Spleen (tissue), 7 donors: ENCODE measurements around the gene REG1B.

Experiments used
- POLR2A ChIP-seq, 3 donors: fragments of 450-650 bp; IDR thresholded peaks; one replicate each; pipeline ENCODE4 v1.5.1; 2017; ENCODE audit warnings: antibody characterized with exemption in 3 of 3, mild to moderate bottlenecking in 1 of 3
- TF ChIP-seq, protein P1 (sequence below), 11 experiments: fragments of 200-600 bp in 7 of 11; fragments of 450-650 bp in 4 of 11; sonication (generic) in 4 of 11; IDR thresholded peaks in 8 of 11; conservative IDR thresholded peaks in 3 of 11; 1 replicate in 7 of 11; 2 replicates in 4 of 11; pipeline versions ENCODE4 v1.4.0 to v1.8.0; 2016 to 2021; ENCODE audit warnings: antibody characterized with exemption in 11 of 11, inconsistent platforms in 4 of 11, mild to moderate bottlenecking in 1 of 11
- donor health status: DM: no; HTN: no; CAD: no; lungs with moderate emphysema.
- donor health status: DM: no; HTN: no; CAD: no.
- donor health status: DM: no; HTN: no; CAD: no.

DNA sequence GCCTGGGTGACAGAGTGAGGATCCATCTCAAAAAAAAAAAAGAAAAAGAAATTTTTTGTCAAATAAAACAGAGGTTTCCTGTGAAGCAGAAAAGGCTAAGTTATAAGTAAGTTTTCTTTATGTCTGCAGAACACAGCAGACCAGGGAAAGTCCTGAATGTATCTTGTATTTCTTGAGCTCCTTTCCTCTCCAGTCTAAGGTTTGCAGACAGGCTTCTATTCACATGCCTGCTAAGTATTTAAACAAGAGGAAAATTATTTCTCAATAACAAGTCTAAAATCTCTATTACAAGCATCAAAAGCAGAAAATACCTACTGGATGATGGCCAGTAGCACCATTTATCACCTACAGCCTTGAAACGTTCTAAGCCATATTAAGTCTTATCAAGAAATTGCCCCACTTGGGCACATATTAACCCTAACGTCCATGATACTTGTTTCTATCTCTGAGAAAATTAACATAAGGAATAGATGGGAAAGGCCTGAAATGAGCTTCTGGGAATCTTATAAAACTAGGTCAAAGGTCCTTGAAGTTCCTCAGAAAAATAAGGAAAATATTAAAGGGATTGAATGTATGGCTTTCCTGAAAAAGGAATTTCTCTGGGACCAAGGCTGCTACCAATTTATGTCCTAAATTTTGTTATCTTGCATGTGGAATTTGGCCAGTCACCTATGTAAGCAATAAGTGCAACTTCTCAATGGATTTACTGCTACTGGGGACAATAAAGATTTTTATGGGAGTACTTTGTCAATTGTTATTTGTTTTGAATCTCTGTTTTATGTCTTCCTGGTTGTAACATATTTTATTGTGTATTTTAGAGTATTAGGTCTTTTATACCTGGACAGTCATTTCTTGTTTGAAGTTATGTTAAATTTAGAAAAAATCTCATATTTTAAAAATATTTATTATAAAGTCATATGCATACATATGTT, 29.5 kb upstream of the REG1B start:
- no peak for TF ChIP-seq POLR2A (IDR thresholded peaks at IDR 0.05)
- TF ChIP-seq, protein P1, sequence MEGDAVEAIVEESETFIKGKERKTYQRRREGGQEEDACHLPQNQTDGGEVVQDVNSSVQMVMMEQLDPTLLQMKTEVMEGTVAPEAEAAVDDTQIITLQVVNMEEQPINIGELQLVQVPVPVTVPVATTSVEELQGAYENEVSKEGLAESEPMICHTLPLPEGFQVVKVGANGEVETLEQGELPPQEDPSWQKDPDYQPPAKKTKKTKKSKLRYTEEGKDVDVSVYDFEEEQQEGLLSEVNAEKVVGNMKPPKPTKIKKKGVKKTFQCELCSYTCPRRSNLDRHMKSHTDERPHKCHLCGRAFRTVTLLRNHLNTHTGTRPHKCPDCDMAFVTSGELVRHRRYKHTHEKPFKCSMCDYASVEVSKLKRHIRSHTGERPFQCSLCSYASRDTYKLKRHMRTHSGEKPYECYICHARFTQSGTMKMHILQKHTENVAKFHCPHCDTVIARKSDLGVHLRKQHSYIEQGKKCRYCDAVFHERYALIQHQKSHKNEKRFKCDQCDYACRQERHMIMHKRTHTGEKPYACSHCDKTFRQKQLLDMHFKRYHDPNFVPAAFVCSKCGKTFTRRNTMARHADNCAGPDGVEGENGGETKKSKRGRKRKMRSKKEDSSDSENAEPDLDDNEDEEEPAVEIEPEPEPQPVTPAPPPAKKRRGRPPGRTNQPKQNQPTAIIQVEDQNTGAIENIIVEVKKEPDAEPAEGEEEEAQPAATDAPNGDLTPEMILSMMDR (IDR thresholded peaks at IDR 0.05 in 8 of 11, conservative IDR thresholded peaks at IDR 0.05 in 3 of 11) = no peak
